Measurements from ENCODE around the gene METTL1. TPM values are rescaled to one million over a fixed set of nuclear protein-coding genes. Genes with fewer than 3 reads are reported as not detected.
A peak's percentile ranks its signal among the peaks of the same experiment; 100 is the strongest.

METTL1 gene
- total and polyA plus RNA-seq, 9 of the 15 experiments (the other 6 are each of a cell fraction or from before 2014, with no cell fraction given): 12.6 to 65.9 (median 39.2) TPM

GRCh38 chr12:57751788-57752667, 19.9 kb downstream of the METTL1 start, which contains the start of gene CDK4 (continued):
- TF ChIP-seq ZNF518B (CRISPR knock-in tag; IDR thresholded peaks at IDR 0.05) (no peak), FOXA1 (IDR thresholded peaks at IDR 0.05; ENCODE audit: borderline replicate concordance) (no peak), GATA2 (CRISPR knock-in tag; IDR thresholded peaks at IDR 0.05) (peak; percentile 76), SUPT5H (IDR thresholded peaks at IDR 0.05) (peak; percentile 85), FOXJ3 (CRISPR knock-in tag; IDR thresholded peaks at IDR 0.05) (no peak), RAD21 (CRISPR knock-in tag; conservative IDR thresholded peaks at IDR 0.05 in 1 of 2, IDR thresholded peaks at IDR 0.05 in 1 of 2) (0 out of 4 replicates have a peak, but pooled peaks of 1 of the 2 experiments have one; percentile 1), PTBP1 (IDR thresholded peaks at IDR 0.05; ENCODE audit: low read depth, low read length) (no peak), ARNT (IDR thresholded peaks at IDR 0.05) (peak in 1 of 2 experiments; percentile 86; a peak in 1 of 4 replicates), TAF1 (IDR thresholded peaks at IDR 0.05; ENCODE audit: control insufficient read depth, extremely low read depth, insufficient read depth, low read length, severe bottlenecking) (peak; percentile 66), HEY1 (CRISPR knock-in tag; IDR thresholded peaks at IDR 0.05; ENCODE audit: borderline replicate concordance) (no peak), PRMT5 (CRISPR knock-in tag; IDR thresholded peaks at IDR 0.05) (peak; percentile 81), PATZ1 (CRISPR knock-in tag; IDR thresholded peaks at IDR 0.05; ENCODE audit: borderline replicate concordance) (peak; percentile 67; the same call in 1 of the 2 replicates), SRF (CRISPR knock-in tag; IDR thresholded peaks at IDR 0.05) (peak in 1 of 2 experiments; percentile 86; a peak in 1 of 4 replicates)
- TF ChIP-seq, protein P1, sequence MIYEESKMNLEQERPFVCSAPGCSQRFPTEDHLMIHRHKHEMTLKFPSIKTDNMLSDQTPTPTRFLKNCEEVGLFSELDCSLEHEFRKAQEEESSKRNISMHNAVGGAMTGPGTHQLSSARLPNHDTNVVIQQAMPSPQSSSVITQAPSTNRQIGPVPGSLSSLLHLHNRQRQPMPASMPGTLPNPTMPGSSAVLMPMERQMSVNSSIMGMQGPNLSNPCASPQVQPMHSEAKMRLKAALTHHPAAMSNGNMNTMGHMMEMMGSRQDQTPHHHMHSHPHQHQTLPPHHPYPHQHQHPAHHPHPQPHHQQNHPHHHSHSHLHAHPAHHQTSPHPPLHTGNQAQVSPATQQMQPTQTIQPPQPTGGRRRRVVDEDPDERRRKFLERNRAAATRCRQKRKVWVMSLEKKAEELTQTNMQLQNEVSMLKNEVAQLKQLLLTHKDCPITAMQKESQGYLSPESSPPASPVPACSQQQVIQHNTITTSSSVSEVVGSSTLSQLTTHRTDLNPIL (CRISPR knock-in tag; IDR thresholded peaks at IDR 0.05): peak; percentile 21; the same call in 1 of the 2 replicates
- TF ChIP-seq, protein P2, sequence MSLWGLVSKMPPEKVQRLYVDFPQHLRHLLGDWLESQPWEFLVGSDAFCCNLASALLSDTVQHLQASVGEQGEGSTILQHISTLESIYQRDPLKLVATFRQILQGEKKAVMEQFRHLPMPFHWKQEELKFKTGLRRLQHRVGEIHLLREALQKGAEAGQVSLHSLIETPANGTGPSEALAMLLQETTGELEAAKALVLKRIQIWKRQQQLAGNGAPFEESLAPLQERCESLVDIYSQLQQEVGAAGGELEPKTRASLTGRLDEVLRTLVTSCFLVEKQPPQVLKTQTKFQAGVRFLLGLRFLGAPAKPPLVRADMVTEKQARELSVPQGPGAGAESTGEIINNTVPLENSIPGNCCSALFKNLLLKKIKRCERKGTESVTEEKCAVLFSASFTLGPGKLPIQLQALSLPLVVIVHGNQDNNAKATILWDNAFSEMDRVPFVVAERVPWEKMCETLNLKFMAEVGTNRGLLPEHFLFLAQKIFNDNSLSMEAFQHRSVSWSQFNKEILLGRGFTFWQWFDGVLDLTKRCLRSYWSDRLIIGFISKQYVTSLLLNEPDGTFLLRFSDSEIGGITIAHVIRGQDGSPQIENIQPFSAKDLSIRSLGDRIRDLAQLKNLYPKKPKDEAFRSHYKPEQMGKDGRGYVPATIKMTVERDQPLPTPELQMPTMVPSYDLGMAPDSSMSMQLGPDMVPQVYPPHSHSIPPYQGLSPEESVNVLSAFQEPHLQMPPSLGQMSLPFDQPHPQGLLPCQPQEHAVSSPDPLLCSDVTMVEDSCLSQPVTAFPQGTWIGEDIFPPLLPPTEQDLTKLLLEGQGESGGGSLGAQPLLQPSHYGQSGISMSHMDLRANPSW (CRISPR knock-in tag; IDR thresholded peaks at IDR 0.05): peak; percentile 85; the same call in 1 of the 2 replicates

Measured in K562 (cell line).